GM12892 (cell line): ENCODE data around the gene GDF10.

Source experiments
- POLR2A ChIP-seq: IDR thresholded peaks from 2 replicates; pipeline ENCODE4 v1.6.1; 2011; ENCODE audit warnings: low read depth, low read length, control low read depth
- POLR2AphosphoS5 ChIP-seq: IDR thresholded peaks from 2 replicates; pipeline ENCODE4 v1.6.1; 2011; ENCODE audit warnings: low read depth, low read length, control low read depth
- TAF1 ChIP-seq: IDR thresholded peaks from 2 replicates; pipeline ENCODE4 v1.6.1; 2011; ENCODE audit warnings: low read depth, mild to moderate bottlenecking, control low read depth, low read length, borderline replicate concordance

DNA sequence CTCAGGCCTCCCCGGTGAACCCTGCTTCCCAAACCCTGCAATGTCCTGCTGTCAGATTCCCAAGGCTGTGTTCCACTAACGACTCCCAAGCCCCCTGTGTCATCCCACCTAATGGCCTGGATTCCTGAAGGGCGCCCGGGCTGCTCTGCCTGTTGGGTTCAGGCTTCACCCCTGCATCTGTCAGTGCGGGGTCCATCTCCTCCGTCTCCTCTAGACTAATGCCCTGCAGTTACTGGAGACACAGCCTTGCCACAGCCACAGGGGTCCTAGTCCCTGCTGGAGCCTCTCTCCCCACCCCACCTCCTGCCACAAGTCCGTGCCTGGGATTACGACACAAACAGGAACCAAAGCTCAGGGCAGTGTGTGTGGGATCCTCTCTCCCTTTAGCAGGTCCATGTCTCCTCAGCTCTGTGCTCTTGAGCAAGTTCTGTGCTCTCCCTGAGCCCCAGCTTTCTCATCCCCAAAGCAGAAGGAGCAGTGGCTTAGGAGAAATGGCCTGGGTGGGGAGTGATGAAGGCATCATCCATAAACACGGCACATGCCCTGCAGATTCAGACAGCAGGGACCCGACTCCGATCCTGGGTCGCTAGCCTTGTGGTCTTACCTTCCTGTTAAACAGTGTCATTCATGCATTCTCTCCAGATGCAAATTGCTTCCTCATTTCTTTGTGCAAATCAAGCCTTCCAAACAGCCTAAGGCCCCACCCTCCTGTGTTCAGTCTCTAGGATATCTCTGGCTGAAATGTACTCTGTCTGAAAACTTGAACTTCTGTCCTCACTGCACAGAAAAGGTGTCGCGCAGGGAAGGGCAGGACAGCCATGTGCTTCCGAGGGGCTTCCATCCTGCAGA lies 40.0 kb downstream of the GDF10 start:
- no peak for TF ChIP-seq POLR2A
- TF ChIP-seq POLR2AphosphoS5: no peak
- TF ChIP-seq TAF1: no peak
